PC-3 (cell line): ENCODE results near the gene USP27X. TPM values are rescaled to one million over a fixed set of nuclear protein-coding genes. Genes with fewer than 3 reads are reported as not detected.

Experiments
- ATAC-seq: fragments of 200-7000 bp; cut with Tn5 transposase; 2 replicates; pipeline ENCODE4 v1.9.1; 2020; ENCODE audit warnings: mild to moderate bottlenecking, moderate library complexity
- BruUV-seq: library from RNA; stranded (reverse); fragments of 400-500 nt; replicated peaks from 2 replicates; lab custom pipeline; 2021; lab: Mats Ljungman, UMichigan
- CTCF ChIA-PET: fragments of 300-600 bp; sonication (Branson Sonifier 250); formaldehyde crosslinking; loops from one replicate; lab custom pipeline; 2022; ENCODE audit warnings: antibody characterized with exemption; lab: Charles Lee
- POLR2A ChIA-PET: fragments of 300-600 bp; sonication (Branson Sonifier 250); formaldehyde crosslinking; loops from one replicate; lab custom pipeline; 2022; ENCODE audit warnings: antibody characterized with exemption; ENCODE audit not compliant: unreplicated experiment; lab: Charles Lee
- DNase-seq: peaks from one replicate; pipeline ENCODE4 v3.0.0-alpha.2; 2015
- H2AFZ ChIP-seq: fragments of 300-600 bp; sonication (generic); 2 replicates; pipeline ENCODE4 v1.6.0; 2016; ENCODE audit warnings: antibody characterized with exemption, low read length
- H3F3A ChIP-seq: fragments of 300-600 bp; sonication (generic); one replicate; pipeline ENCODE4 v1.6.0; 2017; ENCODE audit warnings: antibody characterized with exemption, low read length, control low read depth, mild to moderate bottlenecking; ENCODE audit not compliant: unreplicated experiment
- H3K27ac ChIP-seq: fragments of 300-600 bp; sonication (generic); 2 replicates; pipeline ENCODE4 v1.5.1; 2016; ENCODE audit warnings: mild to moderate bottlenecking, low read length
- H3K27me3 ChIP-seq: fragments of 300-600 bp; sonication (generic); 2 replicates; pipeline ENCODE4 v1.6.1; 2016; ENCODE audit warnings: low read length, mixed read lengths
- H3K36me3 ChIP-seq: fragments of 300-600 bp; sonication (generic); 2 replicates; pipeline ENCODE4 v1.6.1; 2016; ENCODE audit warnings: low read depth, mixed run types, low read length, mixed read lengths
- H3K4me1 ChIP-seq: fragments of 300-600 bp; sonication (generic); 2 replicates; pipeline ENCODE4 v1.5.1; 2016; ENCODE audit warnings: low read length; ENCODE audit not compliant: insufficient read depth
- H3K4me2 ChIP-seq: fragments of 300-600 bp; sonication (generic); 2 replicates; pipeline ENCODE4 v1.6.0; 2016; ENCODE audit warnings: low read length
- H3K4me3 ChIP-seq: fragments of 300-600 bp; sonication (generic); 2 replicates; pipeline ENCODE4 v1.5.1; 2016; ENCODE audit warnings: mild to moderate bottlenecking, low read length, mixed read lengths
- H3K79me2 ChIP-seq: fragments of 300-600 bp; sonication (generic); 2 replicates; pipeline ENCODE4 v1.6.1; 2017; ENCODE audit warnings: low read length, mixed read lengths
- H3K9ac ChIP-seq: fragments of 300-600 bp; sonication (generic); 2 replicates; pipeline ENCODE4 v1.6.0; 2016; ENCODE audit warnings: mild to moderate bottlenecking, low read length
- H3K9me2 ChIP-seq: fragments of 300-600 bp; sonication (generic); replicated peaks from 2 replicates; pipeline ENCODE4 v1.6.1; 2016; ENCODE audit warnings: mixed run types, low read length, mixed read lengths
- H3K9me3 ChIP-seq: fragments of 300-600 bp; sonication (generic); 2 replicates; pipeline ENCODE4 v1.6.1; 2016; ENCODE audit warnings: low read length, mixed read lengths
- H4K20me1 ChIP-seq: fragments of 300-600 bp; sonication (generic); 2 replicates; pipeline ENCODE4 v1.6.1; 2016; ENCODE audit warnings: low read length, mixed read lengths
- CTCF ChIP-seq: fragments of 300-600 bp; sonication (generic); conservative IDR thresholded peaks from 2 replicates; pipeline ENCODE4 v1.5.1; 2017; ENCODE audit warnings: antibody characterized with exemption, low read depth, mild to moderate bottlenecking, low read length
- EZH2 ChIP-seq: fragments of 300-600 bp; sonication (generic); IDR thresholded peaks from one replicate; pipeline ENCODE4 v1.6.1; 2017; ENCODE audit warnings: antibody characterized with exemption, mild to moderate bottlenecking, low read length; ENCODE audit not compliant: unreplicated experiment
- EZH2phosphoT487 ChIP-seq: fragments of 300-600 bp; sonication (generic); IDR thresholded peaks from 2 replicates; pipeline ENCODE4 v1.6.1; 2018; ENCODE audit warnings: mild to moderate bottlenecking, antibody characterized with exemption, low read length, borderline replicate concordance
- intact Hi-C: fragments of 100-400 bp; cut with micrococcal nuclease; formaldehyde crosslinking; loops from 2 replicates; pipeline ENCODE4 v1.9.0; 2023
- total RNA-seq: library from RNA; depleted of rRNA; stranded (reverse); fragments of >200 nt; gene quantifications from 2 replicates; pipeline ENCODE4 v1.2.3, GENCODE V29; 2014

Gene USP27X
- total RNA-seq, 1 experiment from 2014 or later, result 0.62 TPM

GRCh38 chrX:49879656-49880277, 483 bp downstream of the USP27X start:
- Histone ChIP-seq H3K9me2 (no peaks in the 10 kb centered on the region), H3K4me1 (peaks cover 8% of the 10 kb centered on the region; the same call in 1 of the 2 replicates), H3K27me3 (no peaks in the 10 kb centered on the region), H2AFZ (peak overlapping the region; percentile 80), H4K20me1 (no peaks in the 10 kb centered on the region), H3K4me3 (peak overlapping the region; percentile 68), H3K79me2 (no peaks in the 10 kb centered on the region), H3K27ac (no peak overlapping the region), H3F3A (no peaks in the 10 kb centered on the region), H3K9me3 (no peaks in the 10 kb centered on the region), H3K36me3 (no peaks in the 10 kb centered on the region), H3K4me2 (peak overlapping the region; percentile 80), H3K9ac (peak overlapping the region; percentile 68)
- CTCF ChIA-PET, result no interaction called here
- intact Hi-C loops, result loop anchor here (5.0 kb wide), 2 partner anchors 43 to 323 kb away; partner anchors contain the start of genes AKAP4, CCNB3 and CLCN5
- TF ChIP-seq EZH2, result no peak
- no peak for TF ChIP-seq EZH2phosphoT487
- no peak for TF ChIP-seq CTCF
- ATAC-seq, result peak; percentile 1; the same call in 1 of the 2 replicates
- BruUV-seq, result no TSS peak
- DNase-seq, result no peak
- POLR2A ChIA-PET, result interaction anchor here (0.5 kb wide), 1 partner anchor 224 kb away, joined by 3 read pairs; no protein-coding TSS in a partner anchor

GRCh38 chrX:49880668-49881067, 1.4 kb downstream of the USP27X start:
- Histone ChIP-seq H3K4me1 (peaks cover 8% of the 10 kb centered on the region; the same call in 1 of the 2 replicates), H3K9me3 (no peaks in the 10 kb centered on the region), H3F3A (no peaks in the 10 kb centered on the region), H2AFZ (no peak overlapping the region), H3K79me2 (no peaks in the 10 kb centered on the region), H4K20me1 (no peaks in the 10 kb centered on the region), H3K36me3 (no peaks in the 10 kb centered on the region), H3K9me2 (no peaks in the 10 kb centered on the region), H3K27ac (no peak overlapping the region), H3K4me2 (peak overlapping the region; percentile 80; the same call in 1 of the 2 replicates), H3K27me3 (no peaks in the 10 kb centered on the region), H3K9ac (no peak overlapping the region), H3K4me3 (peak overlapping the region; percentile 68)
- no peak for DNase-seq
- no TSS peak for BruUV-seq
- ATAC-seq, result no peak
- CTCF ChIA-PET, result no interaction called here
- POLR2A ChIA-PET, result no interaction called here
- TF ChIP-seq EZH2, result no peak
- no peak for TF ChIP-seq EZH2phosphoT487
- TF ChIP-seq CTCF, result no peak
- intact Hi-C loops, result no loop called here
